COLO668 (cell line): ENCODE measurements around the gene DCP1A.
A peak's percentile ranks its signal among the peaks of the same experiment; 100 is the strongest.

Source experiments
- DNase-seq: peaks from one replicate; lab custom pipeline; 2025; ENCODE audit not compliant: unreplicated experiment; lab: John Stamatoyannopoulos, UW

Gene DCP1A

DNA sequence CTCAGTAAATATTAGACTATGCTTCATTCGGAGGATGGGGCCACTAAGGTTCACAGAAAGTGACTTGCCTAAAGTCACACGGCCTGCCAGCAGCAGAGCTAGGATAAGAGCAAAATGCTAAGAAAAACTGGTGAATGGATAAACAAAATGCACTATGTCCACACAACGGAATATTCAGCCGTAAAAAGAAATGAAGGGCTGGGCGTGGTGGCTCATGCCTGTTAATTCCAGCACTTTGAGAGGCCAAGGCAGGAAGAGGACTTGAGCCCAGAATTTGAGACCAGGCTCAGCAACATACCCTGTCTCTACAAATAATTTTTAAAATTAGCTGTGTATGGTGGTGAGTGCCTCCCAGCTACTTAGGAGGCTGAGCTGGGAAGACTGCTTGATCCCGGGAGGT lies 99.2 kb downstream of the DCP1A start:
- DNase-seq: no peak

DNA sequence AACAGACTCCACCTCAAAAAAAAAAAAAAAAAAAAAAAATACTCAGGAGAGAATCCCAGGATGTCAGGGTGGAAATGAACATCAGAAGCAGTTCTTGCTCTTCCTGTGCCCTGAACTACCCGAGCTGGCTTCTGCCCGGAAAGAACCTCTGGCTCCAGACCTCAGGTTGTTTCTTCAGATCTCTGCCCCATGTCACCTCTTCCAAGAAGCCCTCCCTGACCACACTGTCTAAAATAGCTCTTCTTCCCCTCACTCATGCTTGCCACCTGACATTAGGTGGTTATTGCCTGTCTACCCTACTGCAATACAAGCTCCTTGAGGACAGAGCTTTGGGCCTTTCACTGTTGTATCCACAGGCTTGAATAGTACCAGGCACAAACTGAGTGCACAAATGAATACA lies 99.7 kb downstream of the DCP1A start:
- no peak for DNase-seq

DNA sequence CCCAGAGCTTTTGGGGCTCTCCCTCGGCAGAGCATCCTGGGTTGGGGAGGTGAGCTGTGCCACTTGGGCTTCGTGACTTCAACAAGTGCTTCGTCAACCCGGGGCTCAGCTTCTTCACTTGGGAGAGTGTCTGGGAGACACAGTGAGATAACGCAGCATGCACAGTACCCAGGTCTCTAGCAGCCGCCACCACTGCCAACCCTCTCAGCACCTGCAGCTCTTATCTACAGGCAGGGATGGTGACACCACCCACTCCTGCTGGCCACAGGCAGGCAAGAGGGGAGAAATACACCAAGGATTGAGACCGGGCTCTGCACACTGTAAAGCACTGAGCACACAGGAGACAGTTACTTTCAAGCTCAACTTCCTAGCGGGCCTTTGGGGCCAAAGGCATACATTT lies 103.1 kb downstream of the DCP1A start:
- no peak for DNase-seq

DNA sequence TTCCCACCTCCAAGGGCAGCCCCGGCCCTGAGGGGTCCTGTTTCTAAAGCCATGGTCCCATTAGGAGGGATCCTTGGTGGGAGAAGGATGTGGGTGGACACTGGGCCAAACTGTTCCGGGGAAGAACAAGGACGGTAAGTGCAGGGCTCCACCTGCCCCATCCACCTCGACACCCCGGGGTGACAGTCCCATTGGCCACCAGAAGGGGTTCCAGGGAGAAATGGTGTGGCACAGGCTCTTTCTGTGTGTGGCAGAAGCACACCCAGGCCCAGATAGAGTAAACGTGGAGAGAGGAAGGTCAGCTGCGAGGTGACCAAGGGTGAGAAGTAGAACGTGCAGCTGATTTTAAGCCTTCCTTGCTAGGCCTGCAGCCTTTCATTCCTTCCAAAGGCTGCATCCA lies 103.6 kb downstream of the DCP1A start:
- no peak for DNase-seq

DNA sequence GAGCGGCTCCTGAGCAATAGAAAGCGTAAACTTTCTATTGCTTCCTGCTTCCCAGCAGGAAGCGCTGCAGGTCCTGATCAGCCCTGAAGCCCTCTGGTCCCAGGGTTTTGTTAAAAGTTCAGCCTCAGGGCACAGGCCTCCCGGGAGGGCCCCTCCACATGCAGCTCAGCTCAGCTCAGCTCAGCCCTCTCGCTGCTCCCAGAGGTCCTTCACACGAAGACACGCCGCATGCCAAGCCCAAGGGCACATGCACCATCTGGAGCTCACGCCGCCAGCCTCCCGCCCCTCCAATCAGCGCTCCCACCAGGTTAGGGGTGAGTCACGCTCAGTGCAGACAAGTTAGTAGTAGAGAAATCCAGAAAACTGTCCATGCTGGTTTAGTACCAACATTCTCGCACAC lies 104.2 kb downstream of the DCP1A start:
- DNase-seq: no peak

DNA sequence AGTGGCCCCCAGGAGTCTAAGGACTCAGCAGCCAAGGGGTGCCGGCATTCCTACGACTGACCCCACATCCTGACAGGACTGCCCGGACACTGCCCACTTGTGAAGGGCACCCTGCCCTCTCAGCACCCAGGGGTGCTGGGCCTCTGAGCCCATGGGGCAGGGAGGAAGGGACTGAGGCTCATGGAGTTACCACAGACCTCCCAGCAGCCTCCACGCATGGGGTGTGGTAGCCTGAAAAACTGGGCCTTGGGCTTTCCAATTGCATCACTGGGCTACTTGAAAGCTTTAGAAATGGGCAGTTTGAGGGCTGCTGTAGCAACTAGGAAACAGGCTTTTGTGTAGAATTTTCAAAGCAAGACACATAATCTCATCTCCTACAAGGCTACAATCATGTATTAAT lies 104.7 kb downstream of the DCP1A start:
- no peak for DNase-seq

DNA sequence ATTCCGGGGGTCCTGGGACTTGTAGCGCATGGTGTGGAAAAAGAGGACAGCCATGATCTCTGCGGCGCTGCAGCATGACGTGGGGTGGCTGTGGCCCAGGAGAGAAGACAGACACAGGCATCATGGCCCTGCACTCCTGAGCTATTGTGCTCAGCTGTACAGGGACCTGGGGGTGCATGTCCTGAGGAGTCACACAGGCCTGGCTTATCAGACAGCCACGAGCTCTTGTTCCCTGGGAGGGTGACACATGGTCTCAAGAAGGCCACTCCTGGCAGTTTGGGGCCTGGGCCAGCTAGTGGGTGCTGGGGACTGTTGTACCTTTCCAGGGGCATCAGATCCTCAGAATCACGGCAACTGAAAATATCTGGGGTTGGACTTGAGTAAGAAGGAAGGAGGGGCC lies 105.2 kb downstream of the DCP1A start:
- no peak for DNase-seq

DNA sequence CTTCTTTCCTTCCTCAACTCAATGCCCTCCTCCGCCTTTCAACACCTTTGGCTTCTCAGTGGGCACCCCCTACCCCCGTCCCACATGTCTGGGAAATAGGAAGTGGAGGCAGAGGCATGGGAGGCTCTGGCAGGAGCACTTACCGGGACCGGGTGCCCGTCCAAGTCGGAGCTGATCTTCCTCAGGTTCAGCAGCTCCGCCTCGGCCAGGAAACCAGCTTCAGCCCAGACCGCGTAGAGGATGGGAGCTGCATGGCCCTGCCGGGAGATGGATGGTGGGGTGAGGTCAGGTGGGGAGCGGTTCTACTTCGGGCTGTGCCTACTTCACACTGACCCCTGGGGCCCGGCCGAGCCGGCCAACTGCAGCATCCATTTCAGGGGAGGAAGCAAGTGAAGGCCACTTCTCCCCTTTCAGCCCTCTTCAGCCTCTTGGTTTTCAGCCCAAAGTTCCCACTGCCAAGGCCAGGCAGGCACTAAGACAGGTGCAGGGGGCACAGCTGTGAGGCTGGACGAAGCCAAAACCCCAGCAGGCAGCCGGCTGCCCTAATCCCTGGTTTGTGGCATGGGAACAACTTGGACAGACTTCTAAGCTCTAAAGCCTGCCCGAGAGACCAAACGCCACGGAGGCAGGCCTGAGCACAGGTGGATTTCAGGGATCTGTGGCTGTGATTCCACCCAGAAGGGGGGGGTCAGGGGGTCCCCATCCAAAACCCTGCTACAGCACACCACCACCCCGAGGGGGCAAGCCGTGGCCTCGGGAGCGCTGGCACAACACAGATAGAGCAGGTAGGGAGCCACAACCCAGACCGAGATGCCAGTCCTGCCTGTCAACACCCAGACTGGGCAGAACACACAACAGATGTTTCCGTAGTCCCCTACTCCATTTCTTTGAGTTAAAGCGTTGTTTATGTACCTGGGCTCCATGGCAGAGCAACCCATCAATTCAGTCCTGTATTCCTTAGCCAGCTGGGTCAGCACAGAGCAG lies 106.1 kb downstream of the DCP1A start:
- DNase-seq: no peak

DNA sequence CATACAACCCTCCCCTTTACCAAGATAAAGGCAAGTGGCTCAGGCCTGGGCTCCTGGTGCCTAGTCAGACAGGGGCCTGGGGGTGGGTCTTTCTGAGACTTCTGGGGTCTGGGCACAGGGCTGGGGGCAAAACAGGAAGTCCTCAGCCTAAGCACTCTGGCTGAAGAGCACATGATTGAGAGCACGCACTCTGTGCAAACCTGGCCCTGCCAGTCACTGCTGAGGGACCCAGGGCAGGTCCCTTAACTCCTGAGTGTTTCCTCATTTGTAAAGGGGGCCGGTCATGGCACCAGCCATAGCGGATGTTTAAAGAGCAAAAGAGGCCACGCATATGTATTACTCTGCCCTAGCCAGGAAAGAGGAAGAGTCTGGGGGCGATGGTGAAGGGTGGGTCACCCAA lies 107.5 kb downstream of the DCP1A start:
- DNase-seq: no peak

DNA sequence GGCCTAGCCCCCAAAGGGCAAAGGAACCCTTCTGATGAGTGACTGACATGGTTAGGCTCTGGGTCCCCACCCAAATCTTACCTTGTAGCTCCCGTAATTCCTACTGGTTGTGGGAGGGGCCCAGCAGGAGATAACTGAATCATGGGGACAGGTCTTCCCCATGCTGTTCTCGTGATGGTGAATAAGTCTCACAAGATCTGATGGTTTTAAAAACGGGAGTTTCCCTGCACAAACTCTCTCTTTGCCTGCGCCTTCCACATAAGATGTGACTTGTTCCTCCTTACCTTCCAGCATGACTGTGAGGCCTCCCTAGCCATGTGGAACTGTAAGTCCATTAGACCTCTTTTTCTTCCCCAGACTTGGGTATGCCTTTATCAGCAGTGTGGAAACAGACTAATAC lies 108.5 kb downstream of the DCP1A start:
- DNase-seq: no peak

DNA sequence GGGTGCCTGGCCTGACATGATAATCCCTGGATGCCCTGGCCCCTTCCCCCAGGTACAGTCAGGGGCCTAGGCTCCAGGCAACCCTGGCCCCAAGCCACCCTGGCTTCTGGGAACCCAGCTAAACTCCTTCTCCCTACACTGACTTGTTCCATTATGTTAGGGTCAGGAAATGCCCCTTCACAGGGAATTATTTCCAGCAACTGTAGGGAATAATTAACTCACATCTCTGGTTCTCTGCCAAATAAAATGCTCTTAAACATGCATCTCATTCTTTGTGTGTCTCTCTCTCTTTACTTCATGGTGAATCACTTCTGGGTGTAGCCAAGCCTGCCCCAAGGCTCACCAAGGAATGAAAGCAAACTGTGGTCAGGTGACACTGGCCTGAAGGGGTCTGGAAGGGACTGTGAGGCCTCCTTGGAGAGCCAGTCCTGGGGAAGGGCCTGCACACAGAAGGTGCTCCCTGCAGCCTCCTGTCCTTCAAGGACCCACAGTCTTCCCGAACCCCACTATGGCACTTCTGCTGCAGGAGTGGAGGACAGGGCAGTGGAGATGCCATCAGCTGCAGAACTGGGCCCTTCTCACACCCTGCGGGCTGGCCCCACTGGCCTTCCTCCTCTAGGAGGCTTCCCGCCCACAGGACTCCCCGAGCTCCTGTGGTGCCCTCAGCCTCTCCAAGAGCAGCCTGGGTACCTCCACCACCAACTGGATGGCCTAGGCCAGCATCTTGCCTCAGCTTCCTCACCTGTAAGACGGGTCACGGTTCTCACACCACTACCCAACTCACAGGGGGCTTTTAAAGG lies 109.1 kb downstream of the DCP1A start:
- DNase-seq: peak; percentile 38

DNA sequence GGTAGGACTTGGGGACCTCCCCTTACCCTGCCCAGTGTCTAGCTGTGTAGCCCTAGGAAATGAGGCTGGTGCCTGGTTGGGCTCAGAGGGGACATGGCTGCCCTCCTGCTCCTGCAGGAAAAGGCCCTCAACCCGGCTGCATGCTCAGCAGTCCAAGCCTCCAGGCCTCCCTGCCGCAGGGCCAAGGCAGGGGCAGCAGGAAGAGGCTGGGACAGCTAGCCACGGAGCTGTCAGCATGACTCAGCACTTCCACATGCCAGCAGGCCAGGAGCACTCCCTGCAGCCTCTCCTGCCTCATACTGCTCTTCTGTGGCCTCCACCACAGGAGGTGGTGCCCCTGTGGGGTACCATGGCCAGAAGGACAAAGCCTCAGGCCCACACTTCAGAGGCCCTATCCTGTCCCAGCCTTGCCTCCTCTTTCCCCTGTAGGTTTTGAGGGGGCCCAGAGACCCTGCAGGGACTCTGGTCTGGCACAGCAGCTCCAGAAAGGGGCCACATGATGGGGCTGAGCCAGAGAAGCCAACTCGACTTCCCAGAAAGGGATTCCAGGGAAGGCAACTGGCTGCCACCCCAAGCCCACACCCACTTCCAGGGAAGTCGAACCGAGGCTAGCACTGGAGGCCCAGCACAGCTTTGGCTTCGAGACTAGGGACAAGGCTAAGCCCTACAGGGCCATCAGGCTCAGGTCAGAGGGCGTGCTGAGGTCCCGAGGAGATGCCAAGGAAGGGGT lies 111.1 kb downstream of the DCP1A start:
- DNase-seq: peak; percentile 42

DNA sequence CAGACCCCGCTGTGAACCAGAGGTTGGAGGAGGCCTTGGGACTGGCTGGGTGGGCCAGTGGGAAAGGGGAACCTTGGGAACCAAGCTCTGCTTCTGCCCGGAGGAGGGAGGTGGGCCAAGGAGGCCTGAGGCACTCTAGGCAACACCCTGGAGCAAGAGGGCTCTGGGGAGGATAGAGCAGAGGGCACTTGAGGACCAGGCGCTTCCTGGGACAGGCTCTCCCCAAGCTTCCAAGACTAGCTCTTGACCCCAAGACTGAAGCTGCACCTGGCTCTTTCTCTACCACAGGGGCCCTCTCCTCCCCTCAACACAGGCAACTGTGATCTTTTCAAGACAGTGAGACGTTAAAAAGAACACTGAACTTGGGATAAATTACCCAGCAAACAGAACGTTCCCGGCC lies 111.8 kb downstream of the DCP1A start:
- DNase-seq: no peak

DNA sequence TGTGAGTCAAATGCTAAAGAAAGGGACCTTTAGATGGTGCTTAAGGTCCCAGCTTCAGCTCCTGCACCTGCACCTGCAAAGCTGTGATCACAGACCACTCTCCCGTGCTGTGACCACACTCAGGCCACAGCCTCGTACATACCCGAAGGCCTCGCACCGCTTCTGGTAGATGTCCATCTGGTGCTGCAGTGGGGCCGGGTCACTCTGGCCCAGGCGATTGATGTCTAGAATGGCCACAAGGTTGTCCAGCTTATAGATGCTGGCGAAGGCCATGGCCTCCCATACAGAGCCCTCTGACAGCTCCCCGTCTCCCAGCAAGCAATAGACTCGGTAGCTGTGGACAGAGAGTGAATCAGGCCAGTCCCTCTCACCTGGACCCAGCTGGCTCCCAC lies 112.5 kb downstream of the DCP1A start:
- DNase-seq: no peak

DNA sequence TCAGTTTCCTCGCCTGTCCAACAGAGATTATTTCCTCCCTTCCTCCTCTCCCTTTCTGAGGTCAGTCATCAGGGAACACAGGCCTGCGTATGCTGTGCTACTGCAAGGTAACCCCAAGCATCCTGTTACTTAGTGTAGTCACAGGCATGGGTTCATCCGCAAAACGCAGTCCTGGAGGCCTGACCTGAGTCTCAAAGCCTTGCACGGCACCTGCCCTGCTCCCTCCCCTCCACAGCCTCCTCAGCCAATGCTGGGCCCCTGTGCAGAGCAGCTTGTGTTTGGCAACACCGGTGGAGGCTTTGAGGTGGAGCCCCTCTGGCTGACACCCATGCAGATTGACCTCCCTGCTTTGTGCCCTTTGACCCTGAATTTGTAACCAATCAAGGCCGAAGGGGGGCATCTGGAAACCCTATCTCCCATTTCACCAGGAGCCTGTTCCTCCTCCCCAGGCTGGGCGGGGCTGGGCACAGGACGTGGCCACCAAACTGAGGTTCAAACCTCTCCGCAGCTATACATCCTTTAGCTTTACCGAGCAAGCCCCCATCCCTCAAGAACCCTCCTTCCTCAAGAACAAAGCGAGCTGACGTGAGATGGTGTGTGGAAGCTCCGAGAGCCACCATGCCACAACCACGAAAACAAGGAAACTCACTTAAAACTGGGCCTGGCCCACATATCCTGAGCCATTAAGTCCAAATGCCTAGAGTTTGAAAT lies 113.1 kb downstream of the DCP1A start:
- no peak for DNase-seq
